Measurements from ENCODE around the gene KCNJ6. TPM values are rescaled to one million over a fixed set of nuclear protein-coding genes. Genes with fewer than 3 reads are reported as not detected.

Gene KCNJ6
- total RNA-seq, 1 experiment from 2014 or later, result not detected

GRCh38 chr21:37671381-37671780 is 244.9 kb downstream of the KCNJ6 start:
- no peak for ATAC-seq

GRCh38 chr21:37670883-37671282 is 245.4 kb downstream of the KCNJ6 start:
- Histone ChIP-seq H3K4me2 (ENCODE audit: low read length) (no peak overlapping the region), H3K4me1 (ENCODE audit: control insufficient read depth in 1 of 2, insufficient read depth in 2 of 2, low read length in 2 of 2) (peaks cover 0 to 8% of the 10 kb centered on the region in 2 experiments; a peak in 1 of 4 replicates), H3K36me3 (ENCODE audit: control insufficient read depth in 1 of 2, insufficient read depth in 2 of 2, low read length in 2 of 2) (no peaks in the 10 kb centered on the region), H3K9me2 (ENCODE audit: insufficient read depth) (no peaks in the 10 kb centered on the region), H3K27me3 (ENCODE audit: insufficient read depth, low read length) (peaks cover 14% of the 10 kb centered on the region; the same call in 1 of the 2 replicates), H2AFZ (ENCODE audit: low read depth, low read length, poor library complexity, severe bottlenecking) (no peak overlapping the region), H3K9me3 (ENCODE audit: control insufficient read depth in 1 of 2, insufficient read depth in 1 of 2, low read depth in 1 of 2, low read length in 2 of 2) (no peaks in the 10 kb centered on the region), H4K20me1 (ENCODE audit: insufficient read depth) (no peaks in the 10 kb centered on the region), H3K4me3 (replicated peaks in 1 of 2; ENCODE audit: low read depth in 1 of 2, low read length in 2 of 2) (no peak overlapping the region), H3K79me2 (ENCODE audit: insufficient read depth, low read length) (no peaks in the 10 kb centered on the region), H3K27ac (ENCODE audit: low read depth, low read length) (no peak overlapping the region), H3K9ac (ENCODE audit: low read length) (no peak overlapping the region)
- no peak for DNase-seq (ENCODE audit: low read depth, low spot score)
- RAD21 ChIA-PET (ENCODE audit: low non-redundant PET in 1 of 2, low total read pairs in 2 of 2, uncharacterized antibody in 2 of 2, unreplicated experiment in 2 of 2), result no interaction called here
- CTCF ChIA-PET, result interaction anchor here (1.4 kb wide), 1 partner anchor 41 kb away, joined by 3 read pairs; no protein-coding TSS in a partner anchor
- no TSS peak for BruUV-seq (replicated peaks)
- POLR2A ChIA-PET, result no interaction called here
- intact Hi-C loops (cut with micrococcal nuclease), result no loop called here
- no peak for ATAC-seq
- no peak for TF ChIP-seq CTCF (IDR thresholded peaks at IDR 0.05 in 2 of 3, conservative IDR thresholded peaks at IDR 0.05 in 1 of 3; ENCODE audit: borderline replicate concordance in 1 of 3, insufficient read depth in 1 of 3, low read depth in 2 of 3, low read length in 2 of 3)
- TF ChIP-seq EGR1 (IDR thresholded peaks at IDR 0.05; ENCODE audit: low read depth), result no peak
- TF ChIP-seq POLR2A (IDR thresholded peaks at IDR 0.05; ENCODE audit: borderline replicate concordance, extremely low read depth, insufficient read depth, insufficient read length), result no peak
- TF ChIP-seq CEBPB (IDR thresholded peaks at IDR 0.05; ENCODE audit: low read depth), result no peak
- TF ChIP-seq ZNF274 (IDR thresholded peaks at IDR 0.05; ENCODE audit: low read depth, low read length), result no peak
- TF ChIP-seq TCF7L2 (IDR thresholded peaks at IDR 0.05; ENCODE audit: borderline replicate concordance, extremely low read depth, insufficient read depth, insufficient read length), result no peak
- TF ChIP-seq FOSL1 (IDR thresholded peaks at IDR 0.05; ENCODE audit: low read depth), result no peak
- TF ChIP-seq ZBTB33 (IDR thresholded peaks at IDR 0.05; ENCODE audit: extremely low read depth, insufficient replicate concordance, low read length), result no peak
- no peak for TF ChIP-seq REST (IDR thresholded peaks at IDR 0.05; ENCODE audit: low read depth)
- TF ChIP-seq ATF3 (IDR thresholded peaks at IDR 0.05), result no peak

More at GRCh38 chr21:37671381-37671780, 244.9 kb downstream of the KCNJ6 start:
- Histone ChIP-seq H3K4me2 (ENCODE audit: low read length) (no peak overlapping the region), H3K9ac (ENCODE audit: low read length) (no peak overlapping the region), H3K36me3 (ENCODE audit: control insufficient read depth in 1 of 2, insufficient read depth in 2 of 2, low read length in 2 of 2) (no peaks in the 10 kb centered on the region), H3K27ac (ENCODE audit: low read depth, low read length) (no peak overlapping the region), H3K4me1 (ENCODE audit: control insufficient read depth in 1 of 2, insufficient read depth in 2 of 2, low read length in 2 of 2) (peaks cover 0 to 8% of the 10 kb centered on the region in 2 experiments; a peak in 1 of 4 replicates), H3K79me2 (ENCODE audit: insufficient read depth, low read length) (no peaks in the 10 kb centered on the region), H4K20me1 (ENCODE audit: insufficient read depth) (no peaks in the 10 kb centered on the region), H3K9me3 (ENCODE audit: control insufficient read depth in 1 of 2, insufficient read depth in 1 of 2, low read depth in 1 of 2, low read length in 2 of 2) (no peaks in the 10 kb centered on the region), H3K27me3 (ENCODE audit: insufficient read depth, low read length) (peaks cover 14% of the 10 kb centered on the region; the same call in 1 of the 2 replicates), H2AFZ (ENCODE audit: low read depth, low read length, poor library complexity, severe bottlenecking) (no peak overlapping the region), H3K4me3 (replicated peaks in 1 of 2; ENCODE audit: low read depth in 1 of 2, low read length in 2 of 2) (no peak overlapping the region), H3K9me2 (ENCODE audit: insufficient read depth) (no peaks in the 10 kb centered on the region)
- DNase-seq (ENCODE audit: low read depth, low spot score), result no peak
- ChIA-PET CTCF (interaction anchor here (1.4 kb wide), 1 partner anchor 41 kb away, joined by 3 read pairs; no protein-coding TSS in a partner anchor), RAD21 (ENCODE audit: low non-redundant PET in 1 of 2, low total read pairs in 2 of 2, uncharacterized antibody in 2 of 2, unreplicated experiment in 2 of 2) (no interaction called here), POLR2A (no interaction called here)
- no peak for TF ChIP-seq CEBPB (IDR thresholded peaks at IDR 0.05; ENCODE audit: low read depth)
- TF ChIP-seq EZH2phosphoT487 (IDR thresholded peaks at IDR 0.05; ENCODE audit: borderline replicate concordance), result no peak
- BruUV-seq (replicated peaks), result no TSS peak
- intact Hi-C loops (cut with micrococcal nuclease), result no loop called here

Measured in HCT116 (cell line).